Measurements from ENCODE around the gene IL4I1.

Gene IL4I1

GRCh38 chr19:49891393-49891792, 5.3 kb downstream of the IL4I1 start:
- H3K4me3 ChIP-seq (ENCODE audit: low read depth, low read length): no peak overlapping the region
- TF ChIP-seq CTCF (IDR thresholded peaks at IDR 0.05; ENCODE audit: borderline replicate concordance, insufficient read depth, low read depth, low read length): no peak

- TF ChIP-seq CTCF (IDR thresholded peaks at IDR 0.05; ENCODE audit: borderline replicate concordance, insufficient read depth, low read depth, low read length): no peak
- no peak overlapping the region for H3K4me3 ChIP-seq (ENCODE audit: low read depth, low read length)
Observed at GRCh38 chr19:49890349-49891311, 6.1 kb downstream of the IL4I1 start.

GRCh38 chr19:49889687-49890348, 6.9 kb downstream of the IL4I1 start:
- no peak overlapping the region for H3K4me3 ChIP-seq (ENCODE audit: low read depth, low read length)
- TF ChIP-seq CTCF (IDR thresholded peaks at IDR 0.05; ENCODE audit: borderline replicate concordance, insufficient read depth, low read depth, low read length): peak; percentile 80

- no peak for TF ChIP-seq CTCF (IDR thresholded peaks at IDR 0.05; ENCODE audit: borderline replicate concordance, insufficient read depth, low read depth, low read length)
- no peak overlapping the region for H3K4me3 ChIP-seq (ENCODE audit: low read depth, low read length)
Observed at GRCh38 chr19:49889038-49889686, 7.5 kb downstream of the IL4I1 start.

- H3K4me3 ChIP-seq (ENCODE audit: low read depth, low read length): no peak overlapping the region
- no peak for TF ChIP-seq CTCF (IDR thresholded peaks at IDR 0.05; ENCODE audit: borderline replicate concordance, insufficient read depth, low read depth, low read length)
Observed at GRCh38 chr19:49888510-49888824, 8.2 kb downstream of the IL4I1 start.

GRCh38 chr19:49887665-49888509, 8.8 kb downstream of the IL4I1 start:
- H3K4me3 ChIP-seq (ENCODE audit: low read depth, low read length): no peak overlapping the region
- no peak for TF ChIP-seq CTCF (IDR thresholded peaks at IDR 0.05; ENCODE audit: borderline replicate concordance, insufficient read depth, low read depth, low read length)

All from GM12875 (cell line).